Measurements from ENCODE around the gene PCCA.

PCCA gene

DNA sequence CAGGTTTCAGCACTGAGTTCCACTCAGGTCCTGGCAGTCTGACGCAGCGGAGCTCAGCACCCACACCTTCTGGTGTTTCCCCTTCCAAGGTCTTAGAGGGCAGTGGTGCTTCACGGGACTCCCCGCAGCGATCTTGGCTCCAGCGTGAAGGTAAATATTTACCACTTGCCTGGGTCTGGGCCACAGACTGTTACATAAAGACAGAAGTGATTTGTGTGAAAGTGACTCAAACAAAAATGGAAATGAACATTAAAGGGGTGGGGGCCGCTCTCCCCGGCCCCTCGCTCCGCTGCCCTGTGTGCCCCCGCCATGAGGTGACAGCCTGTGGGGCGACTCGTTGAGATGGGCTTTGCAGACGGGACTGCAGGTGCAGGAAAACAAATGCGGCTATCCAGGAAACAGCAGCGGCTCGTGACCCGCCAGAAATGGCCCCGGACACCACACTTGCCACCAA is 444.7 kb downstream of the PCCA start:
- TF ChIP-seq, protein P1, sequence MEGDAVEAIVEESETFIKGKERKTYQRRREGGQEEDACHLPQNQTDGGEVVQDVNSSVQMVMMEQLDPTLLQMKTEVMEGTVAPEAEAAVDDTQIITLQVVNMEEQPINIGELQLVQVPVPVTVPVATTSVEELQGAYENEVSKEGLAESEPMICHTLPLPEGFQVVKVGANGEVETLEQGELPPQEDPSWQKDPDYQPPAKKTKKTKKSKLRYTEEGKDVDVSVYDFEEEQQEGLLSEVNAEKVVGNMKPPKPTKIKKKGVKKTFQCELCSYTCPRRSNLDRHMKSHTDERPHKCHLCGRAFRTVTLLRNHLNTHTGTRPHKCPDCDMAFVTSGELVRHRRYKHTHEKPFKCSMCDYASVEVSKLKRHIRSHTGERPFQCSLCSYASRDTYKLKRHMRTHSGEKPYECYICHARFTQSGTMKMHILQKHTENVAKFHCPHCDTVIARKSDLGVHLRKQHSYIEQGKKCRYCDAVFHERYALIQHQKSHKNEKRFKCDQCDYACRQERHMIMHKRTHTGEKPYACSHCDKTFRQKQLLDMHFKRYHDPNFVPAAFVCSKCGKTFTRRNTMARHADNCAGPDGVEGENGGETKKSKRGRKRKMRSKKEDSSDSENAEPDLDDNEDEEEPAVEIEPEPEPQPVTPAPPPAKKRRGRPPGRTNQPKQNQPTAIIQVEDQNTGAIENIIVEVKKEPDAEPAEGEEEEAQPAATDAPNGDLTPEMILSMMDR (IDR thresholded peaks at IDR 0.05; ENCODE audit: low read depth, low read length): no peak
- TF ChIP-seq EZH2phosphoT487 (IDR thresholded peaks at IDR 0.05; ENCODE audit: low read depth): no peak
- Histone ChIP-seq H3K4me1 (ENCODE audit: low read length) (peaks cover 16% of the 10 kb centered on the region), H3K27me3 (ENCODE audit: low read depth, low read length) (no peaks in the 10 kb centered on the region), H3K79me2 (ENCODE audit: low read length) (no peaks in the 10 kb centered on the region), H4K20me1 (ENCODE audit: insufficient read depth, low read length) (0 out of 2 replicates have a peak, but pooled peaks cover 9% of the 10 kb centered on the region), H3K4me3 (ENCODE audit: low read length) (peak overlapping the region; percentile 29), H3K27ac (ENCODE audit: low read length) (no peak overlapping the region), H3K9me3 (ENCODE audit: insufficient read depth, low read length) (no peaks in the 10 kb centered on the region), H3K9ac (ENCODE audit: low read length) (no peak overlapping the region), H3K36me3 (replicated peaks; ENCODE audit: low read depth, low read length) (no peaks in the 10 kb centered on the region), H3K4me2 (ENCODE audit: low read length) (peak overlapping the region; percentile 54), H2AFZ (ENCODE audit: low read depth, low read length) (no peak overlapping the region)

DNA sequence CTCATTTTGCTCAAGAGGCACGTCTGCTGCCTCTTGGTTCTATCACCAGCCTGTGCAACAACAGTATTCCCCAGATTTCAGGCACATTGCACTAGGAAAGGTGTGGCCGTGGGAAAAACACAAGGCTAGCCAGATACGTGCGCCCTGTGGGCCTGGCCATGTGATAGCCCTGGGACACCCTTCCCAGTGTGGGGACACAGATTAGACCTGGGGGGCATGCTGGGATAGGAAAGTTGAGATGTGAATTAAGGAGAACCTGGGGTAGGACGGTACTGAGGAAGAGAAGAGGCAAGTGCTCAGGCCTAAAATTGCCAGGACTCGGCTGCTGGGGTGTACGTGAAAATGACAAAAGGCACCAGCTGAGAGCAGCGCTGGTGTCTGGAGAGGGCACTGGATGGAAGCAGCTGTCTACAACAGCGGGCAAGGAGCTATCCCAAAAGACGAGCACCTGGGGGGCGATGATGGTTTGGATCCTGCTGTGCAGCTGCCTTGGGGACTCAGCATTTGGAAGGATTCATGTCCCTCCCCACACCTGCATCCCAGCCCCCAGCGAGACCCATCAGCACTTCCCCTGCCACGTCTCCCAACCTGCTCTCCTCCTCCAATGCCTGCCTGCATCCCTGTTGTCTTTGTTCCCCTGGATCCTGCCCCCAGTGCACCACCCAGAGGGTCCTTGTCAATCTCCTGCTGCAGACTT is 445.4 kb downstream of the PCCA start:
- no peak overlapping the region for H3K27ac ChIP-seq (ENCODE audit: low read length)
- H3K9ac ChIP-seq (ENCODE audit: low read length): no peak overlapping the region
- TF ChIP-seq, protein P1 (IDR thresholded peaks at IDR 0.05; ENCODE audit: low read depth, low read length): no peak
- TF ChIP-seq EZH2phosphoT487 (IDR thresholded peaks at IDR 0.05; ENCODE audit: low read depth): no peak

DNA sequence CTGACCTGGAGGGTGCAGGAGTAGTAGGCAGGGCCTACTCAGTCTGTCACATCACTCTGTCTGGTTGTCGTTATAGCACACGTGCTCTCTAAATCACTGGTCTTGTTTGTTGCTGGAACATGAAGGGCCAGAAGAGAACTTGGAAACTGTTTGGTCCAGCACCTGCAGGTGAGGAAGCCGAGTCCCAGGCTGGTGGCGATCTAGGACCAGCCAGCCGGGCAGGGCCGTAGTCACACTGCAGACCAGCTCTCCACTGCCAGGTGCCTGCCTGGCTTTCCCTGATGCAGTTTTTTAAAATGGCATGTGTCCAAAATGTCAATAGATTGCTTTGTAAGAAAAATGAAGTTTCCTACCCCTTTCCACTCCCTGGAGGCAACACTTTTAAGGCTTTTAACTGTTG is 446.0 kb downstream of the PCCA start:
- H3K79me2 ChIP-seq (ENCODE audit: low read length): no peaks in the 10 kb centered on the region
- H4K20me1 ChIP-seq (ENCODE audit: insufficient read depth, low read length): 0 out of 2 replicates have a peak, but pooled peaks cover 9% of the 10 kb centered on the region
- H3K4me1 ChIP-seq (ENCODE audit: low read length): peaks cover 16% of the 10 kb centered on the region
- no peak overlapping the region for H3K4me3 ChIP-seq (ENCODE audit: low read length)
- H3K36me3 ChIP-seq (replicated peaks; ENCODE audit: low read depth, low read length): no peaks in the 10 kb centered on the region
- TF ChIP-seq, protein P1 (IDR thresholded peaks at IDR 0.05; ENCODE audit: low read depth, low read length): no peak
- no peak for TF ChIP-seq EZH2phosphoT487 (IDR thresholded peaks at IDR 0.05; ENCODE audit: low read depth)
- H3K4me2 ChIP-seq (ENCODE audit: low read length): no peak overlapping the region
- no peak overlapping the region for H3K9ac ChIP-seq (ENCODE audit: low read length)
- H3K9me3 ChIP-seq (ENCODE audit: insufficient read depth, low read length): no peaks in the 10 kb centered on the region
- H3K27ac ChIP-seq (ENCODE audit: low read length): no peak overlapping the region
- no peak overlapping the region for H2AFZ ChIP-seq (ENCODE audit: low read depth, low read length)
- H3K27me3 ChIP-seq (ENCODE audit: low read depth, low read length): no peaks in the 10 kb centered on the region

More for the DNA sequence above, 445.4 kb downstream of the PCCA start:
- no peaks in the 10 kb centered on the region for H3K79me2 ChIP-seq (ENCODE audit: low read length)
- no peak overlapping the region for H3K4me3 ChIP-seq (ENCODE audit: low read length)
- H2AFZ ChIP-seq (ENCODE audit: low read depth, low read length): no peak overlapping the region
- no peaks in the 10 kb centered on the region for H3K36me3 ChIP-seq (replicated peaks; ENCODE audit: low read depth, low read length)
- H4K20me1 ChIP-seq (ENCODE audit: insufficient read depth, low read length): 0 out of 2 replicates have a peak, but pooled peaks cover 9% of the 10 kb centered on the region
- H3K9me3 ChIP-seq (ENCODE audit: insufficient read depth, low read length): no peaks in the 10 kb centered on the region
- no peaks in the 10 kb centered on the region for H3K27me3 ChIP-seq (ENCODE audit: low read depth, low read length)
- H3K4me2 ChIP-seq (ENCODE audit: low read length): peak overlapping the region; percentile 54; the same call in 1 of the 2 replicates
- H3K4me1 ChIP-seq (ENCODE audit: low read length): peaks cover 16% of the 10 kb centered on the region

DNA sequence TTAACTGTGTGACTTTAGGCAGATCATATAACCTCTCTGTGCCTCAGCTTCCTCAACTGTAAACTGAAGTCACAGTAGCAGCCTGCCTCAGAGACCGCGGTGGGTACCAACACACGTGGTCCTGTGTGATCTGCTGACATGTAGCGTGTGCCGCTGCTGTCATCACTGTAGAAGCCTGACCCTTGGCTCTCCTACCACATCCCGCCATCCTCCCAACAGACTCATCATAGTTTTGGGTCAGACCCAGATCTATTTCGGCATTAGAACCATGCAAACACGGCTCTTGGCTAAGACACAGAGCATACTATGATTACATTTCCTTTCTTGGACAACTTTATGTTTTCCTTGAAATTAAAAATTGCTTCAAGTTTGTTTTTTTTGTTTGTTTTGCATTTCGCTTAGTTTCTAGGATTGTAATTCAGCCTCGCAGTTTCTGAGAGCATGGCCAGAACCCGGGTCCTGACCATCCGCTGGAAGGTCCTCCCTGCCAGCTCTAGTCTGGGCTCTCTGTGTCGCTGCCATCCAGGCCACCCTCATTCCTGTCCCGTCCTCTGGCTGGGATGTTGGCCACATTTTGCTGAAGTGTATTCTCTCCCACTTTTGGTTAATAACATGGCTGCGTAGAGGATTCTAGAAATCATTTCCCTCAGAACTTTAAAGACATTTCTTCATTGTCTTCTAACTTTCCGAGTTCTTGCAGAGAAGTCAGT is 446.7 kb downstream of the PCCA start:
- H3K27me3 ChIP-seq (ENCODE audit: low read depth, low read length): no peaks in the 10 kb centered on the region
- H3K4me3 ChIP-seq (ENCODE audit: low read length): no peak overlapping the region
- H3K4me1 ChIP-seq (ENCODE audit: low read length): peaks cover 16% of the 10 kb centered on the region
- H3K79me2 ChIP-seq (ENCODE audit: low read length): no peaks in the 10 kb centered on the region
- H3K27ac ChIP-seq (ENCODE audit: low read length): no peak overlapping the region
- 0 out of 2 replicates have a peak, but pooled peaks cover 9% of the 10 kb centered on the region for H4K20me1 ChIP-seq (ENCODE audit: insufficient read depth, low read length)
- no peaks in the 10 kb centered on the region for H3K9me3 ChIP-seq (ENCODE audit: insufficient read depth, low read length)
- no peak for TF ChIP-seq EZH2phosphoT487 (IDR thresholded peaks at IDR 0.05; ENCODE audit: low read depth)
- TF ChIP-seq, protein P1 (IDR thresholded peaks at IDR 0.05; ENCODE audit: low read depth, low read length): no peak
- no peaks in the 10 kb centered on the region for H3K36me3 ChIP-seq (replicated peaks; ENCODE audit: low read depth, low read length)
- H3K4me2 ChIP-seq (ENCODE audit: low read length): no peak overlapping the region
- no peak overlapping the region for H3K9ac ChIP-seq (ENCODE audit: low read length)
- H2AFZ ChIP-seq (ENCODE audit: low read depth, low read length): no peak overlapping the region
